HepG2 (cell line): Measurements from ENCODE around the gene SOAT2. TPM values are rescaled to one million over a fixed set of nuclear protein-coding genes. Genes with fewer than 3 reads are reported as not detected.

ENCODE experiments used
- CBX5 ChIP-seq: sonication (generic); formaldehyde crosslinking; IDR thresholded peaks from 2 replicates; pipeline ENCODE4 v1.4.0; 2020; ENCODE audit warnings: missing genetic modification reagents, borderline replicate concordance
- ERF ChIP-seq: IDR thresholded peaks from 2 replicates; pipeline ENCODE4 v1.6.1; 2018; ENCODE audit warnings: missing biosample characterization, missing genetic modification reagents
- ETV5 ChIP-seq: IDR thresholded peaks from 2 replicates; pipeline ENCODE4 v1.6.1; 2018; ENCODE audit warnings: missing biosample characterization, missing genetic modification reagents, inconsistent platforms, borderline replicate concordance
- FOXC1 ChIP-seq: sonication (generic); formaldehyde crosslinking; IDR thresholded peaks from 2 replicates; pipeline ENCODE4 v1.8.0; 2022; ENCODE audit warnings: mild to moderate bottlenecking, missing genetic modification reagents, borderline replicate concordance
- GLI4 ChIP-seq: sonication (generic); formaldehyde crosslinking; IDR thresholded peaks from 2 replicates; pipeline ENCODE4 v1.5.1; 2020; ENCODE audit warnings: missing genetic modification reagents, mild to moderate bottlenecking, moderate library complexity, borderline replicate concordance
- HCFC1 ChIP-seq: fragments of 150-350 bp; IDR thresholded peaks from 2 replicates; pipeline ENCODE4 v1.6.1; 2014; ENCODE audit warnings: low read depth, low read length
- HMGXB4 ChIP-seq, 2 experiments: sonication (generic) in 1 of 2; formaldehyde crosslinking in 1 of 2; IDR thresholded peaks; 2 replicates each; pipeline versions ENCODE4 v1.4.0 to v1.6.1; 2018 to 2020; ENCODE audit warnings: missing genetic modification reagents in 2 of 2, borderline replicate concordance in 1 of 2, low read depth in 1 of 2, mild to moderate bottlenecking in 1 of 2, missing biosample characterization in 1 of 2
- PAF1 ChIP-seq: IDR thresholded peaks from 2 replicates; pipeline ENCODE4 v1.6.1; 2016; ENCODE audit warnings: missing genetic modification reagents, missing compliant biosample characterization
- PRDM10 ChIP-seq: sonication (generic); formaldehyde crosslinking; IDR thresholded peaks from 2 replicates; pipeline ENCODE4 v1.4.0; 2020; ENCODE audit warnings: low read depth, missing genetic modification reagents
- SALL1 ChIP-seq: sonication (generic); formaldehyde crosslinking; IDR thresholded peaks from 2 replicates; pipeline ENCODE4 v1.8.0; 2022; ENCODE audit warnings: mild to moderate bottlenecking, missing genetic modification reagents
- SOX5 ChIP-seq: IDR thresholded peaks from 2 replicates; pipeline ENCODE4 v1.6.1; 2016; ENCODE audit warnings: borderline replicate concordance
- TGIF2 ChIP-seq: IDR thresholded peaks from 2 replicates; pipeline ENCODE4 v1.6.1; 2016; ENCODE audit warnings: control low read depth, missing compliant biosample characterization
- ZNF382 ChIP-seq: sonication (generic); formaldehyde crosslinking; IDR thresholded peaks from 2 replicates; pipeline ENCODE4 v1.5.0; 2020; ENCODE audit warnings: missing genetic modification reagents, mild to moderate bottlenecking, borderline replicate concordance
- ZSCAN20 ChIP-seq: sonication (generic); formaldehyde crosslinking; IDR thresholded peaks from 2 replicates; pipeline ENCODE4 v1.4.0; 2020; ENCODE audit warnings: missing genetic modification reagents, mild to moderate bottlenecking, borderline replicate concordance
- ZSCAN31 ChIP-seq: sonication (generic); formaldehyde crosslinking; IDR thresholded peaks from 2 replicates; pipeline ENCODE4 v1.5.0; 2020; ENCODE audit warnings: low read depth, mild to moderate bottlenecking, missing genetic modification reagents
- polyA plus RNA-seq, 8 experiments: library from polyadenylated mRNA; depleted of rRNA in 3 of 8; stranded (reverse) in 7 of 8; unstranded in 1 of 8; fragments of >200 nt; fragmentation: Illumina TruSeq in 4 of 8; extraction: Trizol in 4 of 8; gene quantifications; 2 replicates each; pipeline versions ENCODE4 v1.2.1 to v1.2.3, GENCODE V29; 2011 to 2016; ENCODE audit warnings: low read depth in 4 of 8, missing spikeins in 1 of 8, mixed read lengths in 1 of 8; ENCODE audit not compliant: insufficient read depth in 1 of 8
- total RNA-seq, 5 experiments: library from RNA; depleted of rRNA; stranded (reverse); fragments of >200 nt; fragmentation: Illumina TruSeq; extraction: Trizol; gene quantifications; 2 replicates each; pipeline ENCODE4 v1.2.3, GENCODE V29; 2016; ENCODE audit warnings: low read depth in 1 of 5
- TF ChIP-seq, protein P1 (sequence below): sonication (generic); formaldehyde crosslinking; IDR thresholded peaks from 2 replicates; pipeline ENCODE4 v1.9.0; 2022; ENCODE audit warnings: missing genetic modification reagents, mild to moderate bottlenecking, borderline replicate concordance
- TF ChIP-seq, protein P2 (sequence below): sonication (generic); formaldehyde crosslinking; IDR thresholded peaks from 2 replicates; pipeline ENCODE4 v1.9.0; 2022; ENCODE audit warnings: low read depth, missing genetic modification reagents

SOAT2 gene
- total and polyA plus RNA-seq, 2 of the 13 experiments (the other 11 are each of a cell fraction or from before 2014, with no cell fraction given): 14.9 to 108 TPM

GRCh38 chr12:53065975-53066931 lies 37.0 kb upstream of the SOAT2 start (continued):
- TF ChIP-seq, protein P1, sequence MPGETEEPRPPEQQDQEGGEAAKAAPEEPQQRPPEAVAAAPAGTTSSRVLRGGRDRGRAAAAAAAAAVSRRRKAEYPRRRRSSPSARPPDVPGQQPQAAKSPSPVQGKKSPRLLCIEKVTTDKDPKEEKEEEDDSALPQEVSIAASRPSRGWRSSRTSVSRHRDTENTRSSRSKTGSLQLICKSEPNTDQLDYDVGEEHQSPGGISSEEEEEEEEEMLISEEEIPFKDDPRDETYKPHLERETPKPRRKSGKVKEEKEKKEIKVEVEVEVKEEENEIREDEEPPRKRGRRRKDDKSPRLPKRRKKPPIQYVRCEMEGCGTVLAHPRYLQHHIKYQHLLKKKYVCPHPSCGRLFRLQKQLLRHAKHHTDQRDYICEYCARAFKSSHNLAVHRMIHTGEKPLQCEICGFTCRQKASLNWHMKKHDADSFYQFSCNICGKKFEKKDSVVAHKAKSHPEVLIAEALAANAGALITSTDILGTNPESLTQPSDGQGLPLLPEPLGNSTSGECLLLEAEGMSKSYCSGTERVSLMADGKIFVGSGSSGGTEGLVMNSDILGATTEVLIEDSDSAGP (CRISPR knock-in tag): peak; percentile 73; the same call in 1 of the 2 replicates
- peak; percentile 77; the same call in 1 of the 2 replicates for TF ChIP-seq FOXC1
- TF ChIP-seq, protein P2, sequence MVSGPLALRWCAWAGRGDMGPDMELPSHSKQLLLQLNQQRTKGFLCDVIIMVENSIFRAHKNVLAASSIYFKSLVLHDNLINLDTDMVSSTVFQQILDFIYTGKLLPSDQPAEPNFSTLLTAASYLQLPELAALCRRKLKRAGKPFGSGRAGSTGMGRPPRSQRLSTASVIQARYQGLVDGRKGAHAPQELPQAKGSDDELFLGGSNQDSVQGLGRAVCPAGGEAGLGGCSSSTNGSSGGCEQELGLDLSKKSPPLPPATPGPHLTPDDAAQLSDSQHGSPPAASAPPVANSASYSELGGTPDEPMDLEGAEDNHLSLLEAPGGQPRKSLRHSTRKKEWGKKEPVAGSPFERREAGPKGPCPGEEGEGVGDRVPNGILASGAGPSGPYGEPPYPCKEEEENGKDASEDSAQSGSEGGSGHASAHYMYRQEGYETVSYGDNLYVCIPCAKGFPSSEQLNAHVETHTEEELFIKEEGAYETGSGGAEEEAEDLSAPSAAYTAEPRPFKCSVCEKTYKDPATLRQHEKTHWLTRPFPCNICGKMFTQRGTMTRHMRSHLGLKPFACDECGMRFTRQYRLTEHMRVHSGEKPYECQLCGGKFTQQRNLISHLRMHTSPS (CRISPR knock-in tag): no peak
- peak; percentile 60 for TF ChIP-seq SALL1
- TF ChIP-seq ETV5 (CRISPR knock-in tag): peak; percentile 46
- 0 out of 4 replicates have a peak, but pooled peaks of 1 of the 2 experiments have one; percentile 40 for TF ChIP-seq HMGXB4 (CRISPR knock-in tag; IDR thresholded peaks at IDR 0.05; ENCODE audit: borderline replicate concordance in 1 of 2, low read depth in 1 of 2)
- 0 out of 2 replicates have a peak, but pooled peaks have one; percentile 37 for TF ChIP-seq GLI4 (CRISPR knock-in tag)
- no peak for TF ChIP-seq TGIF2
- no peak for TF ChIP-seq PRDM10
- no peak for TF ChIP-seq ZSCAN20
- no peak for TF ChIP-seq PAF1 (CRISPR knock-in tag)
- no peak for TF ChIP-seq ZNF382
- TF ChIP-seq CBX5 (CRISPR knock-in tag): no peak
- no peak for TF ChIP-seq SOX5 (CRISPR knock-in tag)
- TF ChIP-seq ERF (CRISPR knock-in tag): no peak
- TF ChIP-seq HCFC1: no peak
- TF ChIP-seq ZSCAN31 (CRISPR knock-in tag): 0 out of 2 replicates have a peak, but pooled peaks have one; percentile 28
